ENCODE data around the gene FAM151A. TPM values are rescaled to one million over a fixed set of nuclear protein-coding genes. Genes with fewer than 3 reads are reported as not detected.

Gene FAM151A
- polyA plus RNA-seq, 1 donor from 2014 or later, result not detected

DNA sequence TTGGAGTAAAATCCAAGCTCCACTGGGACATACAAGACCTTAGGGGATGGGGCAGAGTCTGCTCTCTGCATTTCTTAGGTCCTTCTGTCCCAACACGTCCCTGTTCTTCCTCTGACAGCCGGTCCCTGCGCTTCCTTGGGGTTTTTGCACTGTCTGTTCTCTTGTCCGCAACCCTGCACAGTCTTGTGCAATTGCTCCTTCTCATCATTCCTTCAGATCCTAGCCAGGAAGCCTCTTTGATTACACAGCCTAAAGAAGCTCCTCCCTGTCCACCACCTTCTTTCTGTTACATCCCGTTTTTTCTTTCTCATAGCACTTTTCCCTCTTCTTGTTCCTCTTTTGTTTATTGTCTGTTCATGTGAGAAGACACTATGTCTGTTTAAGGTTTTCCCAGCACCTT lies 55.4 kb downstream of the FAM151A start:
- Histone ChIP-seq H3K4me3 (ENCODE audit: low read length) (no peak overlapping the region), H3K9me3 (ENCODE audit: low read length) (no peaks in the 10 kb centered on the region), H3F3A (ENCODE audit: insufficient read depth, low read length, poor library complexity, severe bottlenecking) (no peaks in the 10 kb centered on the region), H2AFZ (ENCODE audit: low read depth, low read length) (no peak overlapping the region), H3K27me3 (ENCODE audit: insufficient read depth, low read depth, low read length) (no peaks in the 10 kb centered on the region), H3K36me3 (ENCODE audit: insufficient read depth, low read length) (no peaks in the 10 kb centered on the region), H3K79me2 (replicated peaks; ENCODE audit: insufficient read depth, low read length) (no peaks in the 10 kb centered on the region), H3K9me2 (ENCODE audit: insufficient read depth, low read length) (no peaks in the 10 kb centered on the region), H3K27ac (ENCODE audit: low read length) (no peak overlapping the region), H3K9ac (ENCODE audit: low read length) (no peak overlapping the region), H4K20me1 (ENCODE audit: insufficient read depth) (no peaks in the 10 kb centered on the region), H3K4me2 (ENCODE audit: low read length) (no peak overlapping the region)
- no peak for TF ChIP-seq REST (IDR thresholded peaks at IDR 0.05; ENCODE audit: borderline replicate concordance)
- TF ChIP-seq EP300 (conservative IDR thresholded peaks at IDR 0.05; ENCODE audit: poor library complexity, severe bottlenecking), result no peak
- TF ChIP-seq TAF1 (IDR thresholded peaks at IDR 0.05; ENCODE audit: low read depth), result no peak
- TF ChIP-seq SMC3 (conservative IDR thresholded peaks at IDR 0.05; ENCODE audit: poor library complexity), result no peak

DNA sequence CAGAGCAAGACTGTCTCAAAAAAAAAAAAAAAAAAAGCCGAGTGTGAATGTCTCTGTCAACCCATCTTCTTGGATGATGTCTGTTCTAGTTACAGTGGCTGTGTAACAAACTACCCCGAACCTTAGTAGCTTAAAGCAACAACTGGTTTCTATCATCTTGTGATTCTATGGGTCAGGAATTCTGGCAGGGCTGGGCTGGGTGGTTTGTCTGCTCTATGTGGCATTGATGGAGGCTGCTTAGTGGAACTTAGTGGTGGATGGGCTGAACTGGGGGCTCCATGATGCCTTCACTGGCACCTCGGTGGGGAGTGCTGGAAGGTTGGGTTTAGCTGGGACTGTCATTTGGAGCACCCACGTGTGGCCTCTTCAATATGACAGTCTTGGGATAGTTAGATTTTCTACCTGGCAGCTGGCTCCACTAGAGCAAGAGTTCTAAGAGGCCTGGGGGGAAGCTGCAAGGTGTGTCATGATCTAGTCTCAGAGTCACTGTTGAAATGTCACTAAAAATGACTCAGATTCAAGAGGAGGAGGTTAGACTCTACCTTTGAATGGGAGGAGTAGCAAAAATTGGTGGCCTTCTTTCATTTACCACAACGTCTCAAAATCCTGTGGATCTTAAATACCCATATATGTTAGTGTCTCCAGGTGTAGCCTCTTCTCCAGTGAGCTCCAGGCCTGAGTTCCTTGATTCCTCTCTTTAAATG lies 56.7 kb downstream of the FAM151A start:
- Histone ChIP-seq H3K9me3 (ENCODE audit: low read length) (no peaks in the 10 kb centered on the region), H4K20me1 (ENCODE audit: insufficient read depth) (no peaks in the 10 kb centered on the region)

More for the DNA sequence above, 56.7 kb downstream of the FAM151A start:
- Histone ChIP-seq H3K27ac (ENCODE audit: low read length) (no peak overlapping the region), H3K79me2 (replicated peaks; ENCODE audit: insufficient read depth, low read length) (no peaks in the 10 kb centered on the region), H3K4me2 (ENCODE audit: low read length) (no peak overlapping the region), H3K9me2 (ENCODE audit: insufficient read depth, low read length) (no peaks in the 10 kb centered on the region), H3K9ac (ENCODE audit: low read length) (no peak overlapping the region), H3K36me3 (ENCODE audit: insufficient read depth, low read length) (no peaks in the 10 kb centered on the region), H2AFZ (ENCODE audit: low read depth, low read length) (no peak overlapping the region), H3K27me3 (ENCODE audit: insufficient read depth, low read depth, low read length) (no peaks in the 10 kb centered on the region), H3K4me3 (ENCODE audit: low read length) (no peak overlapping the region), H3F3A (ENCODE audit: insufficient read depth, low read length, poor library complexity, severe bottlenecking) (no peaks in the 10 kb centered on the region)
- TF ChIP-seq SMC3 (conservative IDR thresholded peaks at IDR 0.05; ENCODE audit: poor library complexity) (no peak), POLR2AphosphoS5 (IDR thresholded peaks at IDR 0.05) (no peak), EZH2 (IDR thresholded peaks at IDR 0.05; ENCODE audit: borderline replicate concordance, insufficient read depth, low read length, poor library complexity, severe bottlenecking) (no peak), RAD21 (conservative IDR thresholded peaks at IDR 0.05) (no peak), EP300 (conservative IDR thresholded peaks at IDR 0.05; ENCODE audit: poor library complexity, severe bottlenecking) (no peak), MXI1 (conservative IDR thresholded peaks at IDR 0.05; ENCODE audit: poor library complexity, severe bottlenecking) (no peak), REST (IDR thresholded peaks at IDR 0.05; ENCODE audit: borderline replicate concordance) (no peak), TAF1 (IDR thresholded peaks at IDR 0.05; ENCODE audit: low read depth) (no peak)
- TF ChIP-seq, protein P1, sequence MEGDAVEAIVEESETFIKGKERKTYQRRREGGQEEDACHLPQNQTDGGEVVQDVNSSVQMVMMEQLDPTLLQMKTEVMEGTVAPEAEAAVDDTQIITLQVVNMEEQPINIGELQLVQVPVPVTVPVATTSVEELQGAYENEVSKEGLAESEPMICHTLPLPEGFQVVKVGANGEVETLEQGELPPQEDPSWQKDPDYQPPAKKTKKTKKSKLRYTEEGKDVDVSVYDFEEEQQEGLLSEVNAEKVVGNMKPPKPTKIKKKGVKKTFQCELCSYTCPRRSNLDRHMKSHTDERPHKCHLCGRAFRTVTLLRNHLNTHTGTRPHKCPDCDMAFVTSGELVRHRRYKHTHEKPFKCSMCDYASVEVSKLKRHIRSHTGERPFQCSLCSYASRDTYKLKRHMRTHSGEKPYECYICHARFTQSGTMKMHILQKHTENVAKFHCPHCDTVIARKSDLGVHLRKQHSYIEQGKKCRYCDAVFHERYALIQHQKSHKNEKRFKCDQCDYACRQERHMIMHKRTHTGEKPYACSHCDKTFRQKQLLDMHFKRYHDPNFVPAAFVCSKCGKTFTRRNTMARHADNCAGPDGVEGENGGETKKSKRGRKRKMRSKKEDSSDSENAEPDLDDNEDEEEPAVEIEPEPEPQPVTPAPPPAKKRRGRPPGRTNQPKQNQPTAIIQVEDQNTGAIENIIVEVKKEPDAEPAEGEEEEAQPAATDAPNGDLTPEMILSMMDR (IDR thresholded peaks at IDR 0.05; ENCODE audit: poor library complexity, severe bottlenecking), result no peak
